Loucy (cell line): ENCODE data around the gene SUOX.

Experiments used
- CTCF ChIP-seq: fragments of 200-600 bp; sonication (generic); conservative IDR thresholded peaks from 2 replicates; pipeline ENCODE4 v1.5.1; 2014; ENCODE audit warnings: mild to moderate bottlenecking, antibody characterized with exemption, low read length
- EZH2phosphoT487 ChIP-seq: fragments of 200-600 bp; IDR thresholded peaks from 2 replicates; pipeline ENCODE4 v1.6.1; 2018; ENCODE audit warnings: antibody characterized with exemption, mild to moderate bottlenecking, moderate library complexity, borderline replicate concordance

- TF ChIP-seq CTCF, result no peak
- TF ChIP-seq EZH2phosphoT487, result no peak
Observed at GRCh38 chr12:55993230-55993853, 3.7 kb upstream of the SUOX start.
